Ishikawa (cell line): Measurements from ENCODE around the gene RASA3.

Source experiments
- CEBPB ChIP-seq: IDR thresholded peaks from 2 replicates; pipeline ENCODE4 v1.6.1; 2012
- CREB1 ChIP-seq: IDR thresholded peaks from 2 replicates; pipeline ENCODE4 v1.6.1; 2012; ENCODE audit warnings: low read depth
- EGR1 ChIP-seq: IDR thresholded peaks from 2 replicates; pipeline ENCODE4 v1.6.1; 2012
- EP300 ChIP-seq: IDR thresholded peaks from 2 replicates; pipeline ENCODE4 v1.6.1; 2012; ENCODE audit warnings: borderline replicate concordance
- FOXM1 ChIP-seq: IDR thresholded peaks from 2 replicates; pipeline ENCODE4 v1.6.1; 2012; ENCODE audit warnings: low read depth, borderline replicate concordance
- MAX ChIP-seq: IDR thresholded peaks from 2 replicates; pipeline ENCODE4 v1.6.1; 2012
- NFIC ChIP-seq: IDR thresholded peaks from 2 replicates; pipeline ENCODE4 v1.6.1; 2012
- RAD21 ChIP-seq: IDR thresholded peaks from 2 replicates; pipeline ENCODE4 v1.6.1; 2012; ENCODE audit warnings: low read depth
- REST ChIP-seq: IDR thresholded peaks from 2 replicates; pipeline ENCODE4 v1.6.1; 2012; ENCODE audit warnings: low read depth, mild to moderate bottlenecking
- TAF1 ChIP-seq: IDR thresholded peaks from 2 replicates; pipeline ENCODE4 v1.6.1; 2012; ENCODE audit warnings: low read depth, mild to moderate bottlenecking
- TCF12 ChIP-seq: IDR thresholded peaks from 2 replicates; pipeline ENCODE4 v1.6.1; 2012; ENCODE audit warnings: low read depth
- TEAD4 ChIP-seq: IDR thresholded peaks from 2 replicates; pipeline ENCODE4 v1.6.1; 2012
- USF1 ChIP-seq: IDR thresholded peaks from 2 replicates; pipeline ENCODE4 v1.6.1; 2012
- YY1 ChIP-seq: IDR thresholded peaks from 2 replicates; pipeline ENCODE4 v1.6.1; 2012; ENCODE audit warnings: low read depth
- ZBTB7A ChIP-seq: IDR thresholded peaks from 2 replicates; pipeline ENCODE4 v1.6.1; 2012; ENCODE audit warnings: low read depth

Gene RASA3

GRCh38 chr13:113976711-113977684, 155.4 kb downstream of the RASA3 start:
- TF ChIP-seq EGR1 (no peak), REST (no peak), CEBPB (no peak), MAX (no peak; the same call in 1 of the 2 replicates), RAD21 (no peak), TAF1 (no peak), TEAD4 (peak; percentile 86), YY1 (no peak), EP300 (peak; percentile 41; the same call in 1 of the 2 replicates), NFIC (peak; percentile 16; the same call in 1 of the 2 replicates), USF1 (no peak; the same call in 1 of the 2 replicates), FOXM1 (no peak), ZBTB7A (peak; percentile 85), TCF12 (peak; percentile 43), CREB1 (no peak)

GRCh38 chr13:113975416-113975815, 157.0 kb downstream of the RASA3 start:
- TF ChIP-seq FOXM1: no peak
- TF ChIP-seq CREB1: no peak
- TF ChIP-seq TCF12: no peak
- no peak for TF ChIP-seq REST

GRCh38 chr13:113974304-113975281, 157.8 kb downstream of the RASA3 start:
- TF ChIP-seq ZBTB7A (no peak), REST (no peak), MAX (no peak), EGR1 (no peak), TAF1 (no peak), USF1 (no peak), FOXM1 (no peak), TEAD4 (no peak), RAD21 (no peak), CEBPB (no peak), CREB1 (no peak), TCF12 (no peak), NFIC (no peak), YY1 (no peak), EP300 (no peak)
